ENCODE data around the gene MISP. TPM values are rescaled to one million over a fixed set of nuclear protein-coding genes. Genes with fewer than 3 reads are reported as not detected.
"Not testable (repeated sequence)": the region's sequence is repeated elsewhere in the genome, so short reads cannot be mapped to it uniquely, and the experiment has no call there.

The MISP gene
- total RNA-seq, 1 experiment from 2014 or later = 0.31 TPM

DNA sequence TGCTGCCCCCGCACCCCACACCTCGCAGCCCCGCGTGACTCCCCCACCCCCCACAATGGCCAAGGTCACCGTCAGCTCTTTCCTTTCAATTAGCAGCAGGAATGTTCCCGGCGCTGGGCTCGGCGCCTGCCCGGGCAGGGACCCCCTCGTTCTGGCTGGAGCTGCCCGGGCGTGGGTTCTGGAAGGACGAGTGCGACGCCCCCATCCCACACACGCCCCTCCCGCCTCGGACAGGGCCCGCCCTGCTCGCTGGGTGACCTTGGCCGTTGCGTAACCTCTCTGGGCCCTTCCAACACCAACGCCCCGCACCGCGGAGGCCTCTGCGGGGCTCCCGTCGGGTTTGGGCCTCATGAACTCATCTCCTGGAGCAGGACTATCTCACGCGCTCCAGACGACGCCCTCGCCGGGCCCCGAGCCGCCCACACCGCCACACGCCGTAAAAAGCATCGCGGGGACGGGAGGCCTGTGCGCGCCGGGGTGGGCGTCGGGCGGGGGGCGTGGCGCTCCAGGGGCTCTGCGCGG lies 31.9 kb upstream of the MISP start:
- Histone ChIP-seq H3K36me3 (replicated peaks; ENCODE audit: control insufficient read depth, insufficient read depth, low read length) (no peaks in the 10 kb centered on the region), H3K4me3 (ENCODE audit: insufficient read depth, low read depth, low read length) (no peak overlapping the region), H3K27me3 (ENCODE audit: control insufficient read depth, insufficient read depth, low read length) (no peaks in the 10 kb centered on the region)
- peak; percentile 82 for DNase-seq

DNA sequence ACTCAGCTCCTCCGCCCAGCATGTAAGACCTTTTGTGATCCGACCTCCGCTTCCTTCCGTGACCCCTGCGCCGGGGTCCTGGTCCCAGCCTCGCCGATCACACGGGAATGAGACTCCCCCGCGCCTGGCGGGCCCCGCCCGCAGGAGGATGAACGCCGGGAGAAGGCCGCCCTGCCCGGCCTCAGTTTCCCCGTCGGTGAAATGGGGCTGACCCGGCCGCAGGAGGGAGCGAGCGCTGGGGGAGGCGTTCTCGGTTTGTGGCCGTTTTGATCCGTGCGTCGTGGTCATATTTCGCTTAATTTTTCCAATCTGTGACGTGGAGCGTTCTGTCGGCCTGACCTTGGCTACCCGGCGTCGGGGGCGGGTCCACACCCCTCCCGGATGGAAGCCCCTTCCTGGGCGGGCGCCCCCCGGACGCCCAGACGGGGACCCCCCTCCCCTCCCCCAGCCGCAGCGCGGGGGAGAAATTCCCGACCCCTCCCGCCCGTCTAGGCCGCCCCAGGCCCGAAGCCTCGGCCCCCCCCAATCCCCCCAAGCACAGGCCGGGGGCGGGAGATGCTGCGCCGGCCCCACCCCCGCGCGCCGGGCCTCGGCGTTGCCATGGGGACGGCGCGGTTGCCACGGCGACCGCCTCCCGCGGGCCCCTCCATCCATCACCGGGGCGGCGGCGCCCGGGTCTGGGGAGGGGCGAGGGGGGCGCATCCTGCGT lies 31.1 kb upstream of the MISP start:
- peak; percentile 96 for DNase-seq
- Histone ChIP-seq H3K36me3 (replicated peaks; ENCODE audit: control insufficient read depth, insufficient read depth, low read length) (no peaks in the 10 kb centered on the region), H3K4me3 (ENCODE audit: insufficient read depth, low read depth, low read length) (no peak overlapping the region), H3K27me3 (ENCODE audit: control insufficient read depth, insufficient read depth, low read length) (no peaks in the 10 kb centered on the region)

DNA sequence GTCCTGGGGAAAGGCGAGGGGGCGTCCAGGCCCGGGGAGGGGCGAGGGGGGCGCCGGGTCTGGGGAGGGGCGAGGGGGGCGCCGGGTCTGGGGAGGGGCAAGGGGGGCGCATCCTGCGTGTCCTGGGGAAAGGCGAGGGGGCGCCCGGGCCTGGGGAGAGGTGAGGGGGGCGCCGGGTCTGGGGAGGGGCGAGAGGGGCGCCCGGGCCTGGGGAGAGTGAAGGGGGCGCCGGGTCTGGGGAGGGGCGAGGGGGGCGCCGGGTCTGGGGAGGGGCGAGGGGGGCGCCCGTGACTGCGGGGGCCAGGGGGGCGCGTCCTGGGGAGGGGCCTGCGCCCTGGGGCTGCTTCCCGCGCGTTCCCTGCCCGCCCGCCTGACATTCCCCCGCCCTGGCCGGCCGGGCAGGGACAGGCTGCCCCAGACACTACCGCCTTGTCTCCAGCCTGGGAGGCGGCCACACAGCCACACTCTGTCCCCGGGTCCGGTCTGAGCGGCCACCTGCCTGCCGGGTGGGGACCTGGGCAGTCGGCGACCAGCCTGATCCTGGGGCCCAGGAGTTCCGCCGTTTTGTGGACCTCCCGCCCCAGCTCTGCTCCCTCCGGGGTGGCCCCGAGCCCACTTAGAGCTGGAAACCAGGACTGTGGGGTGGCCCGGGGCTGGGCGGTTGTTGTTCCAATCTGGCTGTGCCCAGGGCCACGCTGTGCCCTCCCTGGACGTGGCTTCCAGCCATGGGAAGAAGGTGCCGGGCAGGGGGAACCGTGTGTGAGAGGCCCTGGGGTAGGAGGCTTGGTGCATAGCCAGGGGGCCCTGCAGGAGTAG lies 30.4 kb upstream of the MISP start:
- DNase-seq = peak; percentile 88
- H3K27me3 ChIP-seq (ENCODE audit: control insufficient read depth, insufficient read depth, low read length) = no peaks in the 10 kb centered on the region
- H3K4me3 ChIP-seq (ENCODE audit: insufficient read depth, low read depth, low read length) = no peak overlapping the region
- no peaks in the 10 kb centered on the region for H3K36me3 ChIP-seq (replicated peaks; ENCODE audit: control insufficient read depth, insufficient read depth, low read length)

DNA sequence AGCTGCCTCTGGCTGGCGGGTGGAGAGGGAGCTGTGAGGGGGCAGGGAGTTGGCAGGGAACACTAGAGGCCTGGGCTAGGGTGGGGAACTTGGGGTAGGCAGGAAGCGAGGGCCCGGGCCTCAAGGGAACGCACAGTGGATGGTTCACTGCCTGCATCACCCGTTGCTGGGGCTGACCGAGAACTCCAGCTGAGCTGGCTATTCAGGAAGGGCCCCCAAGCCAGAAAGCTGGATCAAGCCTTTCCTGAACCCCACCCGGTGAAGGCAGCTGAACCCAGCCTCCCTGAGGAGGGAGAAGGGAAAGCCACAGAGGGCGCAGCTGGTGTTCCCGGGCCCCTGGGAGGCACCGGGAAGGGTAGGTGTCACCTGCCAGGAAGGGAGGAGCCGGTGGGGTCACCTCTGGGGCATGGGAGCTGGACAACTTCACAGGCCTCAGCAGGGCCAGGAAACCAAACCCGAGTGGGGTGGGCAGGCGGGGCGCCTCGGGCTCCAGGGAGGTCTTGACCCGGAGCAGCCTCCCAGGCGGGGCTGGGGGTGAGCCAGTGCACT lies 28.3 kb upstream of the MISP start:
- H3K27me3 ChIP-seq (ENCODE audit: control insufficient read depth, insufficient read depth, low read length) = no peaks in the 10 kb centered on the region

DNA sequence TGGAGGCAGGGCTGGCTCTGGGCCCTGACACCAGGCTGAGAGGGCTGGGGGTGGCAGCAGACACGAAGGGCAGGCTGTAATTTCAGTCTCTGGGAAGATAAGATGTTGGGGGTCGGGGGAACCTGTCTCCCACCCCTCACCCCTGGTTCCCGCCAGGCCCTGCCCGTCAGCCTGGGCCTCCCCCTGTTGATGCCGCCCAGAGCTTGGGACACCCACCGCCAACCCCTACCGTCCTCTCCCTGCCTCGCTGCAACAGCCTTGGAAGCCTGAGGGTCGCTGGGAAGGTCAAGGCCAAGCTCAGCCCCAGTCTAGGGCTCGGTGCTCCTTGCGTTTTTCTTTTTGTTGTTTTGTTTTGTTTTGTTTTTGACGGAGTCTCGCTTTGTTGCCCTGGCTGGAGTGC lies 27.7 kb upstream of the MISP start:
- H3K4me3 ChIP-seq (ENCODE audit: insufficient read depth, low read depth, low read length) = no peak overlapping the region
- no peaks in the 10 kb centered on the region for H3K36me3 ChIP-seq (replicated peaks; ENCODE audit: control insufficient read depth, insufficient read depth, low read length)
- no peaks in the 10 kb centered on the region for H3K27me3 ChIP-seq (ENCODE audit: control insufficient read depth, insufficient read depth, low read length)
- peak; percentile 55 for DNase-seq

More for the DNA sequence above, 28.3 kb upstream of the MISP start:
- peak; percentile 53 for DNase-seq
- Histone ChIP-seq H3K4me3 (ENCODE audit: insufficient read depth, low read depth, low read length) (no peak overlapping the region), H3K36me3 (replicated peaks; ENCODE audit: control insufficient read depth, insufficient read depth, low read length) (no peaks in the 10 kb centered on the region)

DNA sequence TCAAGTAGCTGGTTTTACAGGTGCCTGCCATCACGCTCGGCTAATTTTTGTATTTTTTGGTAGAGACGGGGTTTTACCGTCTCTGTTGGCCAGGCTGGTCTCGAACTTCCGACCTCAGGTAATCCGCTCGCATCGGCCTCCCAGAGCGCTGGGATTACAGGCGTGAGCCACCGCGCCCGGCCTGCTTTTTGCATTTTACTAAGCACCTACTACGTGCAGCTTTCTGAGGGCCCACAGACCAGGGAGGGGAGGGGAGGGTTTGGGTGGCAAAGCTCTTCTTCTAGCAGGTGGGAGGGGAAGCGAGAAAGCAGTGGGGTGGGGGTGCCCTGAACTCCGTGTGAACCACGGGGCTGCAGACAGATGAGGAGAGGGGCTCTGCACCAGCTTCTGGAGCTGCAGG lies 27.2 kb upstream of the MISP start:
- Histone ChIP-seq H3K36me3 (replicated peaks; ENCODE audit: control insufficient read depth, insufficient read depth, low read length) (no peaks in the 10 kb centered on the region), H3K4me3 (ENCODE audit: insufficient read depth, low read depth, low read length) (no peak overlapping the region), H3K27me3 (ENCODE audit: control insufficient read depth, insufficient read depth, low read length) (no peaks in the 10 kb centered on the region)
- no peak for DNase-seq

DNA sequence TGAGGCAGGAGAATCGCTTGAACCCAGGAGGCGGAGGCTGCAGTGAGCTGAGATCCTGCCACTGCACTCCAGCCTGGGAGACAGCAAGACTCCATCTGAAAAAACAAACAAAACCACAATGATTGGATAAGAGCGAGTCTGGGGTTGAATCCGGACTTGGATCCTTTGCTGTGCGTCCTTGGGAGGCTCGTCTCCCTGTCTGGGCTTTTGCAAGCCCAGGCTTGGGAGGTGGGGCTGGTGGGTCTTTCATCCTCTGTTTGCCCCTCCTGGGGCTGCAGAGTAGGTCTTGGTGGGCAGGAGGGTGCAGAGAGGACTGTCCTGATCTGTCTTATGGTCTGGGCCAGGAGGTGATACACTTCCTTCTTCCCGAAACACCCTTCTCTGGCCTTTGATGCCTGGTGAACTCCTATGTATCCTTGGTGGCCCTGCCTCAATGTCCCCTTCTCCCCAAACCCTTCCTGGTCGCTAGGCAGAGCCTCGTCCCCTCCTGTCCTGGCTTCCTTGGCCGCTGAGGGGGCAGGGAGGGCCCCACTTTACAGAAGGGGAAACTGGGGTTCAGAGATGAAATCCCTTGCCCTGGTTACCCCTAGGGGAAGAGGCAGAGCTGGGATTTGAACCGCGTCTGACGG lies 25.3 kb upstream of the MISP start:
- no peaks in the 10 kb centered on the region for H3K36me3 ChIP-seq (replicated peaks; ENCODE audit: control insufficient read depth, insufficient read depth, low read length)
- H3K4me3 ChIP-seq (ENCODE audit: insufficient read depth, low read depth, low read length) = no peak overlapping the region
- DNase-seq = peak; percentile 39
- no peaks in the 10 kb centered on the region for H3K27me3 ChIP-seq (ENCODE audit: control insufficient read depth, insufficient read depth, low read length)

DNA sequence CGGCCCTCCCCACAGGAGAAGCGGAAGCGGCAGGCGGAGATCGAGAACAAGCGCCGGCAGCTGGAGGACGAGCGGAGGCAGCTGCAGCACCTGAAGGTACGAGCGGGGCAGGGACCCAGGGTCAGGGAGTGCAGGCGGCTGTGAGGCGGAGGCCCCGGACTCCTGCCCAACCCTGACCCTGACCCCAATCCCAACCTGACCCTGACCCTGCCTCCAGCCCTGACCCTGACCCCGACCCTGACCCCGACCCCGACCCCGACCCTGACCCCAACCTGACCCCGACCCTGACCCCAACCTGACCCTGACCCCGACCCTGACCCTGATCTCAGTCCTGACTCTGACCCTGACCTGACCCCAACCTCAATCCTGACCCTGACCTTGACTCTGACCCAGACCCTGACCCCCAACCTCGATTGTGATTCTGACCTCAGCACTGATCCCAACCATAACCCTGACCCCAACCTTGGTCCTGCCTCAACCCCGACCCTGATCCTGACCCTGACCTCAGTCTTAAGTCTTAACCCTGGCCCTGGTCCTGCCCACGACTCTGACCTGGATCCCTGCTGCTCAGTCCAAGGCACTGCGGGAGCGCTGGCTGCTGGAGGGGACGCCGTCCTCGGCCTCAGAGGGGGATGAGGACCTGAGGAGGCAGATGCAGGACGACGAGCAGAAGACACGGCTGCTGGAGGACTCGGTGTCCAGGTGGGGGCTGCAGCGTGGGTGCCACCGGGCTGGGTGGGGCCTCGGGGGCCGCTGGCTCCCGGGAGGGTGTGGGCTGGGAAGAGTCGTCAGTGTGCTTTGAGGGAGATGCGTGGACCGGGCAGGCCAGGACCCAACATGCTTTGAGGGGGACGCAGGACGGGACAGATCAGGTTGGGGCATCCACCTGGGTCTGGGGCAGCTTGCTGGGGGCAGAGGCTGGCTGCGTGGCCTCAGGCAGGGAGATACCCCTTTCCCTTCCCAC lies 23.6 kb upstream of the MISP start:
- H3K36me3 ChIP-seq (replicated peaks; ENCODE audit: control insufficient read depth, insufficient read depth, low read length) = no peaks in the 10 kb centered on the region
- peak; percentile 51 for DNase-seq
- H3K27me3 ChIP-seq (ENCODE audit: control insufficient read depth, insufficient read depth, low read length) = no peaks in the 10 kb centered on the region
- no peak overlapping the region for H3K4me3 ChIP-seq (ENCODE audit: insufficient read depth, low read depth, low read length)

DNA sequence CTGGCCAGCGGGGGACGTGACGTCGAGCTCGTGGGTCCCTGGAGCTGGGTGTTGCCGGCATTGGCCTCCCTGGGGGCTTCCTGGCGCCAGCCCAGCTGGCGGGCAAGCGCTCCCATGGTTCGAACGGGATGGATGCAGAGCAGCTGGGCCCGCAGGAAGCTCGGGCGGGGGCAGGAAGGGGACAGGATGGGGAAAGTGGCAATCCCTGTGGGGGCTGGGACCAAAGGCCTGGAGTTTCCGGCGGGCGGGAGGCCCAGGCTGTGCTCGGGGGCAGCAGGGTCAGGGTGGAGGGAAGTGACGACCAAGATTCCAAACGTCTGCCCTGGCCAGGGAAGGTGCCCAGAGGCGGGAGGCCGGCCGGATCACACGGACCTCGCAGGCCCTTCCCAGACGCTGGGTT lies 22.9 kb upstream of the MISP start:
- no peaks in the 10 kb centered on the region for H3K27me3 ChIP-seq (ENCODE audit: control insufficient read depth, insufficient read depth, low read length)
- no peak overlapping the region for H3K4me3 ChIP-seq (ENCODE audit: insufficient read depth, low read depth, low read length)
- DNase-seq = peak; percentile 63
- H3K36me3 ChIP-seq (replicated peaks; ENCODE audit: control insufficient read depth, insufficient read depth, low read length) = no peaks in the 10 kb centered on the region

DNA sequence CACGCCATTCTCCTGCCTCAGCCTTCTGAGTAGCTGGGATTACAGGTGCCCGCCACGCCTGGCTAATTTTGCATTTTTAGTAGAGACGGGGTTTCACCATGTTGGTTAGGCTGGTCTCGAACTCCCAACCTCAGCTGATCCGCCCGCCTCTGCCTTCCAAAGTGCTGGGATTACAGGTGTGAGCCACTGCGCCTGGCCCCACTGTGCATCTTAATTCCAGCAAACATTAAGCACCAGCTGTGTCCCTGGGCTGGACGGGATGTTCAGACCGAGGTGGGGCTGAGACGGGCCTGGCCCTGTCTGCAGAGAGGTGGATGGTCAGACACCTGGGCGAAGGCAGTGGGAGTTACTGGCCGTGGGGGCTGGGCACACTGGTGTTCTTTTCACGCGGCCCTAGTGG lies 21.3 kb upstream of the MISP start:
- not testable (repeated sequence) for H3K4me3 ChIP-seq (ENCODE audit: insufficient read depth, low read depth, low read length); H3K36me3 ChIP-seq (replicated peaks; ENCODE audit: control insufficient read depth, insufficient read depth, low read length); H3K27me3 ChIP-seq (ENCODE audit: control insufficient read depth, insufficient read depth, low read length)
- peak; percentile 30 for DNase-seq

DNA sequence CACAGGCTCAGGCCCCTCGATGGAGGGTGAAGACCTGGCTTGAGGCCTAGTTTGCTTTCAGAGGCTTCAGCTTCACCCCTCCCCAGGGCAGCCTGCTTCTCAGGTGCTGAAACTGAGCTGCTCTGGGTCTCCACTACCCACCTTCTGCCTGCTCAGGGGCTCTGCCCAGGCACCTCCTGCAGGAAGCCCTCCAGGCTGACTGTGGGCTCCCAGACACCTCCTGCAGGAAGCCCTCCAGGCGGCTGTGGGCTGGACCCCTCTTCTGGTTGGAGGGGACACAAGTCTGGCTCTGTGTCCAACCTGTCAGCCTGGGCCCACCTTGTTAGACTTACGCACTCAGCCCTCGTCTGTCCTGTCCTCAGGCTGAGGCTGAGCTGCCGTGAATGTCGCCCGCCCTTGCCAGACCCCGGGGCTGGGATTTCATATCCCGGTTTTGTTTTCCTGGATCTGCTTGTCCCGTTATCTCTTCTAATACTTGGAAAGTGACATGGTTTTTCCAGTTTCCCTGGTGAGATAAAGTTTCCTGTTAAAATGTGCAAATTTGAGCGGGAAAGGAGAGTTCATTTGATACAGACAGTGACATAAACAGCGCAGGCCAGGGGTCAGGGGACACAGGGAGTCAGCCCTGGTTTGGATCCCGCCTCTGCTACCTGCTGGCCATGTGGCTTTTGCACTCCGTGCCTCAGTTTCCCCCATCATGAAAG lies 20.8 kb upstream of the MISP start:
- Histone ChIP-seq H3K27me3 (ENCODE audit: control insufficient read depth, insufficient read depth, low read length) (no peaks in the 10 kb centered on the region), H3K4me3 (ENCODE audit: insufficient read depth, low read depth, low read length) (no peak overlapping the region), H3K36me3 (replicated peaks; ENCODE audit: control insufficient read depth, insufficient read depth, low read length) (no peaks in the 10 kb centered on the region)
- DNase-seq = peak; percentile 38

DNA sequence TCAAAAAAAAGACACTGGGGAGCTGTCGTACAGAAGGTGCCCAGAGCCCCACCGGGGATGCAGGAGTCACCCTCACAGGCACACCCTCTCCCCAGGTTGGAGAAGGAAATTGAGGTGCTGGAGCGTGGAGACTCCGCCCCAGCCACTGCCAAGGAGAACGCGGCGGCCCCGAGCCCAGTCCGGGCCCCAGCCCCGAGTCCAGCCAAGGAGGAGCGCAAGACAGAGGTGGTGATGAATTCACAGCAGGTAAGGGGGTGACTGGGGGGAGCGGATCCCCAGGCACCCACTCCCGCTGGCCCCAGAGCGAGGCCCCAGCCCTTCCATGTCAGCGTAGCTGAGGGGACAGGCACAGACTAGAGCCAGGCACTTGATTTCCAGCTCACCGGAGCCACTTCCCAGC lies 19.9 kb upstream of the MISP start:
- Histone ChIP-seq H3K27me3 (ENCODE audit: control insufficient read depth, insufficient read depth, low read length) (no peaks in the 10 kb centered on the region), H3K36me3 (replicated peaks; ENCODE audit: control insufficient read depth, insufficient read depth, low read length) (no peaks in the 10 kb centered on the region), H3K4me3 (ENCODE audit: insufficient read depth, low read depth, low read length) (no peak overlapping the region)
- DNase-seq = peak; percentile 36

All from H7 (cell line).